ENCODE results near the gene SLC25A21.

SLC25A21 gene

DNA sequence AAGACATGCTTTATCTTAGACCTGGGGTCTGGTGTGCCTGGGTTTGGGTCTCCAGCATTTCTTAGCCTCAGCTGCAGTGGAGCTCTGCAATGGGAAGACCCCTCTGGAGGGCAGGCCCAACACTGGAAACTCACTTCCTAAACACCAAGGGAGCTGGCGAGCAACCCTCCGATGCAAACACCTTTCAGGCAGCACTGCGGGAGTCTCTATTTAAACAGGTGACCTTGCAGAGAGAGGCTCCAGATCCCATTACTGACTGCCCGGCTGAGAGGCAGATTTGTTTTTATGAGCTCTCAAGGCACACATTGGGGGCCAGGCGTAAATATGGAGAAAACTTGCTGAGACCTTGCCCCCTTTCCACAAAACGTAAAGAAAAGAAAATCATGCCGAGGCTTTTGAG, 315.3 kb downstream of the SLC25A21 start:
- DNase-seq, result no peak

DNA sequence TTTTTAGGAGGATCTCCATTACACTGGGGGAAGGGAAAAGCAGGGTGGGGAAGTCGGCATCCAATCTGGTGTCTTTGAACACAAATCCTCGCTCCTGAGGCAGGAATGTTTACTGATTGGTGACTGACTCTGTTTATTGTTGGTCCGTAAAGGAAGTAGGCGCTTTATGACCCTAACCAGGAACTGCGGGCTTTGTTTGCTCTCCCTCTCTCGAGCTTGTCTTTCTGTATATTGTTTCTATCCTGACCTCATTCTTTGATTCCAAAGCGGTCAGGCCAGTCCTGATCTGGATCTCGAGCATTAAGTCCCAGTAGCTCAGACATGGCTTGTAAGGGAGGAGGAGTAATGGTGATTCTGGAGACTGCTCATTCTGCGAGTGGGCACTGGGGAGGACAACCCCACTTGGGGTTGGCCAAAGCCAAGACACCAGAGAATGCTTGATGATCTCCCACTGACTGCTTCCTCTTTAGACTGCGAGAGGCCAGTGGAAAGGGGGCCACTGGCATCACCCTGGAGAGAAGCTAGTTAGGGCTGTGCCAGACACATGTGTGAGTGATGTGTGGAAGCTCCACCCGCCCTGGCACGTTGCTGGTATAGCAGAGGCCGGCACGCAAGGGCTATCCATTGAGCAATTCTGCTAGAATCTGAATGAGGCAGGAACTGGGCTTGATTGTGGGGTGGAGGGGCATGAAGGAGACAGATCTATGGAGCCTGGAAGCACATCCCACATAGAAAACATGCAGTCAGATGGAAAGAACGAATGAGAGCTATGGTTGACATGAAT, 316.1 kb downstream of the SLC25A21 start:
- DNase-seq, result no peak

DNA sequence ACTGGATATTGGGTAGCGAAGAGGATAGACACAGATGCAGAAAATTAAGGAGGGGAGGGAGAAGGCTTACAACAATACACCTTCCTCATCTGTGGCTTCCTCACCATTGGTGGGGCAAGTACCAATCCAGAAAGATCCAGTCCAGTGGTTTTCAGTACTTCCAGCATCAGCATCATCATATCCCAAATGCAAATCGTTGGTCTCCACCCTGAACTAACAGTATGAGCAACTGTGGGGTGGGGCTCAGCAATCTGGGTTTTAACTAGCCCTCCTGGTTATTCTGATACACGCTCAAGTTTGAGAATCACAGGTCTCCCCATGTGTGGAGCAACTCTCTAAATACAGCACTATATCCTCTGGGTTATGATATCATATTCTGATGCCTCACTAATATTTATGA, 317.0 kb downstream of the SLC25A21 start:
- no peak for DNase-seq

DNA sequence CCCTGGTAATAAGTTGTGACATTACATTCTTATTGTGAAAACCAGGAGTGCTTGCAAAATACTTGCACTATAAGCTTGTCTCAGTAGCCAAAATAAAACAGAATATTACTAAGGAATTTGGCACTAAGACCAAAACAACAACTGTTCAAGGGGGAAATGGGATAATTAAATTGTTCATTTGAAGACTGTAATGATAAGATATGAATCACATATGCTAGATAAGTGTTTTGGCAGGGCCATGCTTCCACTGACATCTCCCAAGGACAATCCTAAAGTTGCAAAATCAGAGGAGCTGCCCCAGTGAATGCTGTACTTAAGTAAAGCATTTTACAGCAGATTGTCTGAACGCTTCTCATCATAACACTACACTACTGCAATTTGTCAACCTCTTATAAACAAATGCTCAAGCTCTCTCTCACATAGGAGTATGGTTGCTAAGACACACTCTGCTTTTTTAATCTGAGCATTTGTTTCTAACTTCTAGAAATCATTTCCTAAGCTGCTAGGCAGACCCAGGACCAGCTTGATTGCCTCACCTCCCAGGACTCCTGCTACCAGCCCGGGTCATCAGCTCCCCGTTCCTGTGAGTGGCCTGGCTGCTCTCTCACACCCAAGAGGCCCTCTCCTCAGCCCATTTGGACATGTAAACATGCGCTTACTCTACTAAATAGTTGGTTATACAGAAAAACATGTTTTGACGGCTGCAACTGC, 319.3 kb downstream of the SLC25A21 start:
- no peak for DNase-seq

DNA sequence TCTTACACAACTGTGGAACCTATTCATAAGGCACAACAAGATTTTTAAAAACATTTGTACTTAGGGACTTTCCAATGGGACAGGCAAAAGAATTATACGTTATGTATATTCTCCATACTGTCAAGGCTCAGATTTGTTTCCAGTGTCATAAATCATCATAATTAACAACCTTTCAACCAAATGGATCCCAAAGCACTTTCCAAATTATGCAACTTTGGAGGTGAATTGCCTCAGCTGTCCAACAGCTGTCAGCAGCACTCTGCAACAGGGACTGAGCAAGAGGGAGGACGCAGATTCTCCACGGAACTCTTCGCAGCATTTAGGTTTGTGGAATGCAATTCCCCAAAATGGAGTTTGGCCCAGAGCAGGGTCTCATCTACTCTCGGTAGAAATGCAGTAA, 324.2 kb downstream of the SLC25A21 start:
- no peak for DNase-seq

DNA sequence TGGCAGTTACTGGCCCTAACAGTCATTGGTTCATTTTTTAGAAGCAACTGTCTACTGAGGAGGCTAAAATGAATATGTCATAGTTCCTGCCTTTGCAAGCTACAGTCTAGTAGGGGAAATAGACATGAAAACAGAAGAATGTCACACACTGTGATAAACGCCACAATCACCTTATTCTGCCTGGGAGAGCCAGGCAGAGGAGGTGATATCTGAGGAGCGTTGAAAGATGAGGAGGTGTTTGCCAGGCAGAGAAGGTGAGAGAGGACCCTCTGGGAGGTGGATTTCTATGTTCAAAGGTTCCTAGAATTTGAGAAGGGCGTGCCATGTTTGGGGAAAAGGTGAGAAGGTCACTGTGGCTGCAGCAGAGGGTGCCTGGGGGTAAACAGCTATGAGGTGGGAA, 325.0 kb downstream of the SLC25A21 start:
- DNase-seq, result no peak

DNA sequence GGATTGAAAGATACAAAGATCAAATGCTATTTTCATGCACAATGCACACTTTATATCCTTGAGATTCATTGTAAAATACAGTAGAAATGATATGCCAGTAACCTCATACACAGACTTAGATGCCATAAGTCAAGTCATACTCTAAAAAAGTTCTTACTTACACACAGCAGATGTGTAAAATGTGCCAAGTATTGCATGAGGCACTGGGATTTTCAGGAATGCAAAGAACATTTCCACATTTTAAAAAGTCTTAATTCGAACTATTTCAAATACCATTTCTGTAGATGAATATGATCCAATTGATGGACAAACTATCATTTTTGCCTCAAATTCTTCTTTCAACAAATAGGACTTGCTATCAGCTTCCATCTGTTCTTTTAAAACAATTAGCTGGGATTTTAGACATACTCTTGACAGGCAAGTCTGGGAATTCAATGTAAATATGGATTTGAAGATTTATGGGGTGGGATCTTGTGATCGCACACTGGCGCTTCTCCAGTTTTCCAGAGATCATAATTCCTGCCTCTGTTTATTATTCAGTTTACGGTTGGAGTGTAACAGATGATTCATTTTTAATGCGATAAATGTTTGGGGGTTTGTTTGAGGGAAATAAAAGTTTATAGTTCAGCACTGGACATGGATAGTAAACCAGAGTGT, 326.9 kb downstream of the SLC25A21 start:
- no peak for DNase-seq

DNA sequence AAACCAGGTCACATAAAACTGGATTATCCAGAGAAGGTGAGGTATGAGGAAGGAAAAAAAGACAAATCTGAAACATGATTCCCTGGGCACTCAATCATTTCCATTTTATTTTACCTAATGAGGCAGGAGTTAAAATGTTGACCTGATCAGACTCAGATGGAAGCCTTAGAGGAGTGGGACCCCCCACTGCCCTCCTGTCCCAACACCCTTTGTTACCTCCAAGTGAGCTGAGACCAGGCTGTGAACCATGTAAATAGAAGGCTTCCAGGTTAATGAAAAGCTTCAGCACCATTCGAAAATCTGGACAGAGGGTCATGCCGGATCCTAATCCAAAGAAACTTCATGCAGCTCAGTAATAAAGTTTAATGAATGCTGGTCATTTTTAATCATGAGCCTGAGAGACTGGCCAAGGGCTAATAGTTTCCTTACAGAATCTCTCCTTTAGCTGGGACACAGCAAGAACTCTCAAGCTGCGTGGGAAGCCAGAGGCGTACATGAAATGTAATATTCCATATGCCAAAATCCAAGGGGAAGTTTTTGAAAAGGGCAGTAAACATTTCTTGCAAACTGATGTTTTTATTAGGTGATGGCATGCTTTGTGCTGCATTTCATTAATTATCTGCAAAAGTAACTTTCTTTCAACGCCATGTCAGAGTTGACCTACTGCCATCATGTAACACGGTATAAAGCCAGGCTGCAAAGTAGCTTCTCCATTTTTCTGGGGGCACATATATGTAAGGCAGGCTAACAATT, 327.8 kb downstream of the SLC25A21 start:
- no peak for DNase-seq

DNA sequence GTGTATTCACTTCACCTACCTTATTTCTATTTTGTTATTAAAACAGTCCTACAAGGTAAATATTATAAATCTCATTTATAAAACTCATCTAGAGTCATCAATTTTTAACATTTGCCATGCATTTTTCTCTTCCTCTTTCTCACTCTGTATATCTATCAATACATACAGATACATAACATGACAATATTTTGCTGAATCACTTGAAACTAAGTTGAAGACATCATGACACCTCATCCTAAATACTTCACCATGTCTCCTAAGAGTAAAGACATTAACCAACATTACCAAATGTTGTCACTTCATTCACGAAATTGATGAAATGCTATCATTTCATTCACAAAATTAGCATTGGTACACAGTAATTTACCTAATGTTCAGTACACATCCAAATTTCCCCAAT, 329.0 kb downstream of the SLC25A21 start:
- no peak for DNase-seq

DNA sequence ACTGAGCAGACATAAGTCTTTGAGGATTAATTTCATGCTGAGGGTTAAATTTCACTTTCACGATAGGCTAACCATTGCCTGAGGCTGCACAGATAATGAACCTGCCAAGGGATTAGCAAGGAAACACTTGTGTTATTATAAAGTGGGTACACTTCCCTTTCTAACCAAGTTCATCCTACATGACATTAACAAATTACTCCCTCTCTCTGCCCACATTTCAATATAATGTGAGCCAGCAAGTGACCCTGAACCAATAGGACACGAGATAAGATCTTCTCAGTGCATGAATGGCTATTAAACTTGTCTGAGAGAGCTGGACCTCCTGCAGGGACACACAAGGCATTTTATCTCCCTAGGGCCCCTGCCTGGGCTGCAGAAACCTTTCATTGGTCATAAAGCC, 337.3 kb downstream of the SLC25A21 start:
- DNase-seq, result no peak

DNA sequence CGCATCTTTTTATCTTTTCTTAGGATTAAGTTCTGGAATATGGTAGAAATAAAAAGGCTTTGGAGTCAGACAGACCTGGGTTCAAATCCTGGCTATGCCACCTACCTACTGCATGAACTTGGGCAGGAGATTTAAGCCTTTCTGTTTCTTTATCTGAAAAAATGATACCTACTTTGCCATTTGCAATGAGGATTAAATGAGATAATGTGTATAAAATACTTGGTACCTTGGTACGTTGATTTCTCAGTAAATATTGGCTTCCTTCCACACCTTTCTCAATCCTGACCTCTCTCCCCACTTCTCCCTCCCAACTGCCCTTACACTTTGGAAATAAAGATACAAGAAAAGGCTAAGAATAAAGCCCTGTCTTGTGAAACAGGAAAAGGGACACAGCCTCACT, 338.1 kb downstream of the SLC25A21 start:
- DNase-seq, result no peak

DNA sequence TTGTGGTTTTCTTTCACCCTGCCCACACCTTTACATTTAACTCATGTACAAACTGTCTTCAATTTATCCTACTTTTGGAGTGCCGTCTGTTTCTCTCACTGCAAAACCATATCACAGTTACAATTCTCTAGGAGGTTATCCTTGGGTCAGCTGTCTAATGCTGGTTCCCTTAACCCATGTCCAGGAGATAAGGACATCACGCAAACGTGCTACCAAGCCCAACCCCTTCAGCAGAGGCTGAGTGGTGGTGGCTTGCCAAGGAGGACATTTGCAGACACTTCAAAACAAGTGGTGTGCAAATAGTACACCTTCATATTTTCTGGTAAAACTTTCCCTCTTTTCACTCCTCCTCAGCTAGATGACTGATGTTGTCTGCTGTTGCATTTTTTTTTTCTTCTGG, 342.9 kb downstream of the SLC25A21 start:
- DNase-seq, result no peak

DNA sequence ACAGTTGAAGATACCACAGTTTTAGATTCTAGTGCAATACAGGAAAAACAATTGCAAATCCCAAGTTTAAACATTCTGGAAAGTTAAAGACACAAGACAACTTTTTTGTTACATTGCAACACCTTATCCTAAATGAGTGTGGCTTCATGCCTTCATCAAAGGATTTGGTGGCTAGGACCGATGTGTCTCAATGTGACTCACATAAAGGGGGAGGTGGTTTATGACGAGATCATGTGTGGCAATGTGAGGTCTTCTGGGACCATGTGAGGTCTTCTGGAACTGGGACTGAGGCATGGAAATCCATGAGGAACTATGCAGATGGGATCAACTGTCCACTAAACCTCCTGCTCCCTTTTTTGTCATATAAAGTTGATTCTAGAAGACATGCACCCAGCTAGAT, 344.5 kb downstream of the SLC25A21 start:
- no peak for DNase-seq

DNA sequence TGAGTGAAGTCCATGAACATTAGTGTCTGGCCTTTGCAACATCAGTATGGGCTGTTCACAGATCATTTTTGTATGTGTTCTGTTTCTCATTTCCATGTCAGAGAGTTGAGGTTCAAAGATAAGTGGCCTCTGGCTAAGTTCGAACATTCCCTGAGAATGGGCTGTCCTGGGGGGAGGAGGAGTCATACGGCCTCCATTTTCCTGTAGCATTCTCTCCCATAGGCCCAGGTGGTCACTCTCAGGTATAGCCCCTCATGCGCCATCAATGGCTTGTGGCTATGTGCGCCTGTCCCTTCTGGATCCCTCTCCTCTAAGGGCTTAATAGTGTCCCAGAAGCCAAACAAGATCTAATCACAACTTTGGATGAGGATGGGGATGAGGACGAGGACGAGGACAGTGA, 345.8 kb downstream of the SLC25A21 start:
- no peak for DNase-seq

DNA sequence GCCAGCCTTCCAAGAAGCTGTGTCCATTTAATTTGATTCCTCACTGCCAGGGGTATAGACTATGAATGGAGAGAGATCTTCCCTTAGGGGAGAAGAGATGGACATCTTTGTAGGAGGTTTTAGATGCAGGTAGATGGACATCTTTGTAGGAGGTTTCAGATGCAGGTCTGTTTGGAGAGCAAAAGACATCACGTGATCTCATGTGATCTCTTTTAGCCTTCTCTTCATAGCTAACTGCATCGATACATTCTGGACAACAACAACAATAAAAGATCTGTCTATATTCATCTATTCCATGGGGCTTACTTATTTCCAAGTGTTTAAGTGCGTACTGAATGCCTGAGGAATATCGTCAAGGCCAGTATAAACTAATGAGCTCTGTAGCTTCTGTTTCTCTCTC, 347.6 kb downstream of the SLC25A21 start:
- DNase-seq, result no peak

DNA sequence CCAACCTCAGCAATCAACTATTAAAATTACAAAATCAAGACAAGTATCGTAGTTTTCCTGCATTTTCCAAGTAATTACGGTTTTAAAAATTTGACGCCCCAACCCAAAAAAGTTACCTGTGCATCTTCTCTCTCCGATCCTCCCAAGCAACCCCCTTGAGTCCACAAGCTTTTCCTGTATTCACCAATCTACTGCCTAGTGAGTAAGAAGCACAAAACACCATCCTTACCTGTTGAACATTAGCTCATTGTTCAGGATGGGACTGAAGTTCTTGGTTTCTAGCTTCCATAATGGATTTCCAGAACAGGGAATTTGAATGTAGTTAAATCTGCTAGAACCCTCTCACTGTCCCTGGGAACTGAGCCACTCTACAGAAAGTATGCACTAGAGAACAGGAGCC, 348.8 kb downstream of the SLC25A21 start:
- DNase-seq, result no peak

DNA sequence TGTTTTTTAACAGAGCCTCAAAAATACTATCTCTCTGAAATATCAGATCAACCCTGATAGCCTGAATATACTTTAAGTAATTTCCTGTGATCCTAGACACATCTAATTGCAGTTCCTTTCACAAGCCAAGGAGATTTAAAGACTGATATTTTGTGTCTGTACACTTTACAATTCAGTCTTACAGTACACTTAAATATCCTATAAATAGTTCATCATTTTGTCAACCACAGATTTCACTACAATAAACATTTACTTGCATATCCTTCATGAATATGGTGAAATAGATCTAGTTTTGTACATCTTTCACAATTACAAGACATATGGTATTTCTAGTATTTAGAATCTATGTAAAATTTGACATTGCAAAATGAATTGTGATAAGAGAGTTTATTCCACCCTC, 349.7 kb downstream of the SLC25A21 start:
- DNase-seq, result no peak

DNA sequence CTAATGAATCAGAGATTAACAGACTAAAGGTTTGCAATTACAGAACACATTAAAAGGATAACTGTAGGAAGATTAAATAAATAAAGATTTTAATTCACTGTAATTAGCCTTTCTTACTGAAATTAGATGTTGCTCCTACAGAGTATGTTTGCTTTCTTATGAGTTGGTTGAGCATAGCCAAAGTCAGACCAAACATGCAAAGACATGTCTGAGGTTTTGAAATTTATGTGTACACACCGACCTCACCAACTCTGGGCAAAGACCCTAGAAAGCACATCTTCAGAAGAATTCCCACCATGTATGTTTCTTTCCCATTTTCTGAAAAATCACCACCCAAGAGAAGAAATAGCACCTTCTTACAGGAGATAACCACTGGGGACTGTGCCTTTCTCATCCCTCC, 351.5 kb downstream of the SLC25A21 start:
- no peak for DNase-seq

DNA sequence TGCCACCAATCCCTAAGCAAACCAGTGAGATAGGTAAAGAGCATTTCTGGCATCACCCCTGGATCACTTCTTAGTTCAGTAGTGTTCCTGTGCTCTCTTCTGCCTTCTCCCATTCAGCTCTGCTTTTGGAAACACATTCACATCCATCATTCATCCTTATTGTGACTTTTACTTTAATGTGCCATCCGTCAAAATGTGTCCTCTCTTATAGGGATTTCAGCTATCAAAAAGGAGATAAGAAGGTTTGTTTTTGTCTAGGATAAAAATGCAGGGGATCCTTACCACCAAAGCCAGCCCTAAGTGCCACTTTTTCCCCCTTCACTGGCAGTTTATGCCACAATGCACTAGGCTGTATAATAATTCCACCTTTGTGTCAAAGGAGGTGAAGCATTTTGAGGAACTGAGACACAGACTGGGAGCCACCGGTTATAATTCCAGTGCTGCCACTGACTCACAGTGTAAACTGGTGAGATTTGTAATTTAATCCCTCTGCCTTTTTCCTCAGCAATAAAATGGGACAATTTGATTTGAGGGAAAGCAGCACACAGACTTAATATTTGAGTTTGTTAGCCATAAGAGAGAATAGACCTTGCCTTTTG, 352.2 kb downstream of the SLC25A21 start:
- no peak for DNase-seq

DNA sequence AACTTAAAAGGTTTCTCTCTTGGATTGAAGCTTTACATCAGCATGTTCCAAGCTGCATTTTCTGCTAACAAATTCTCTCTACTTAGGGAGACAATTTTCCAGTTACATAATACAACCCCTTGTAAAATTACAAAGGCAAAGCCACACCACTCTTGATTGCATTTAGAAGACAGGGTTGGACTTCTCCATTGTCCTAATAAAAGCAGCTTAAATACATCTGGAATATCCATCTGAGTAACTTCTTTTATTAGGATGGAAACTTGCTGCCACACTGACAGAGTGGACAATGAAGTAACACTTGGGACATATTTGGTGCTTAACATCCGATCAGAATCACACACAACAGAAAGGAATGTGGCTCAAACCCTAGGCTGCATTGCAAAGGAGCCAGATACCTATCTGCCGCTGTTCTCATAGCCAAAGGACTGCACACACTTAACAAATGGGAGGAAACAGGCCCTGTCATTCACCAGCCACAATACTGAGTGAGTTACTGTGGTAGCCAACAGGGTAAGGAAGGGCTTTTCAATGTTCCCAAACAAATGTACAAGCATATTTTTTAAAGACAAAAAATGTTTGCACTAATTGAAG, 353.5 kb downstream of the SLC25A21 start:
- DNase-seq, result no peak

DNA sequence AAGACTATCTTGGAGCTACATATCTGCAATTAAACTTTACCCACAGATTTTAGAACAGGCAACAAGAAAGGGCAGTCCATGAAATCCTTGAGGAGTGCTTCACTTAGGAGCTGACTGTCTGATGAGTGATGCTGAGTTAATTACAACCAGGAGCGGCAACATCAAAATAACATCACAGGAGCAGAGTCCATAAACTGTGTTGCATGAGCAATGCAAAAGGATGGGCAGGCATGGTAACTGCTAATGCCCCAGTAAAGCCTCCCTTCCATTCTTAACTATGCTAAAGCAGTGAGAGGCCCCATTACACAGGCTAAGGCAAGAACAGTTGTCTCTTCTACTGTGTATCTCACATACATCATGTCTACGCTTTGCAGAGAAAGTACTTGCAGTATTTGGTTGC, 354.2 kb downstream of the SLC25A21 start:
- no peak for DNase-seq

DNA sequence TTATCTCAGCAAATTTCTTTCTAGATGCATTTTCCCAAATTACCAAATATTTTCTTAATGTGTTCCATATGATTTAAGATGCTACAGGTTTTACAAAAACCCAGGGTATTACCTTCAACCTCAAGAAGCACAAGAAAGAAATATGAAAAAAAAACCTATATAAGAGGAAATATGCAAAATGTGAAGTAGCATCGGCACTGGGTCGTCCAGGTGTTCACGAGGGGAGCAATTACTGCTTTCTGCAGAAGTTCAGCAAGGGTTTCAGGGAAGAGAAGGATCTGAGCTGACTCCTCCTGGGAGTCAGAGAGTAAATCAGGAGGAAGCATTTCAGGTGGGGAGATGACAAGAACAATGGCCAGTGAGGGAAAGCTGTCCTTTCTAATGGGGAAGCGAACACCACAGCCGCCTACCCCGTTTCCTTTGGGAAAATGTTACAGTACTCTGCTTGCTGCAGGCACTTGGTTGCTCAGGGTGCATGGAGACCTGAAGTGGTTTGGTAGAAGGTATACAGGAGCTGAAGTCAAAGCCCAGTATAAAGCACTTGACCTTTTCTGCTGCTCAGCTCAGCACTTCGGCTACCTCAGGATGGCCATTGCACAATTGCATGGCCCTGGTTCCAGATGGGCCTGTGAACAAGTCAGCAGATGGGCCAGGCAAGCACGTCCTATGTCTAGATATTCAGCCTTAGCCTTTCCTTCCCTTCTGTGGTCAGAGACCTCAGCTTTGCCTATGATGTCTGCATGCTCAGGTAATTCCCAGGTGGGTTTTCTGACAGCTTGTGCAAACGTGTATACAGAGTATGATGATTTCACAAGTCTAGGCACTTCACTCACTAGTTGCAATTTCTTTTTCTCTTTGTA, 355.1 kb downstream of the SLC25A21 start:
- no peak for DNase-seq
